GM12878 (cell line): ENCODE data around the gene FKBP4. TPM values are rescaled to one million over a fixed set of nuclear protein-coding genes. Genes with fewer than 3 reads are reported as not detected.

ENCODE experiments used
- ATF7 ChIP-seq: fragments of 450-650 bp; IDR thresholded peaks from 2 replicates; pipeline ENCODE4 v1.6.1; 2016; ENCODE audit warnings: low read depth, mild to moderate bottlenecking
- BACH1 ChIP-seq: fragments of 450-650 bp; IDR thresholded peaks from 2 replicates; pipeline ENCODE4 v1.6.1; 2017; ENCODE audit warnings: mild to moderate bottlenecking, borderline replicate concordance
- BCLAF1 ChIP-seq: fragments of 450-650 bp; IDR thresholded peaks from 2 replicates; pipeline ENCODE4 v1.6.1; 2017; ENCODE audit warnings: antibody characterized with exemption, mild to moderate bottlenecking, moderate library complexity
- BHLHE40 ChIP-seq, 2 experiments: fragments of 450-650 bp in 1 of 2; IDR thresholded peaks; 2 replicates each; pipeline ENCODE4 v1.6.1; 2011 to 2017; ENCODE audit warnings: low read depth in 2 of 2, borderline replicate concordance in 1 of 2, improper control_type of control experiment in 1 of 2, low read length in 1 of 2, mild to moderate bottlenecking in 1 of 2
- CEBPB ChIP-seq, 2 experiments: fragments of 150-350 bp in 1 of 2; IDR thresholded peaks; 2 replicates each; pipeline ENCODE4 v1.6.1; 2012 to 2014; ENCODE audit warnings: low read depth in 2 of 2, low read length in 2 of 2, borderline replicate concordance in 1 of 2, inconsistent platforms in 1 of 2
- CHD4 ChIP-seq: fragments of 200-600 bp; sonication (generic); IDR thresholded peaks from 2 replicates; pipeline ENCODE4 v1.6.1; 2016; ENCODE audit warnings: mild to moderate bottlenecking
- CREM ChIP-seq: IDR thresholded peaks from 2 replicates; pipeline ENCODE4 v1.6.1; 2014; ENCODE audit warnings: antibody characterized with exemption, low read depth
- DPF2 ChIP-seq: fragments of 450-650 bp; IDR thresholded peaks from 2 replicates; pipeline ENCODE4 v1.6.1; 2017; ENCODE audit warnings: mild to moderate bottlenecking
- FOS ChIP-seq: IDR thresholded peaks from 3 replicates; pipeline ENCODE4 v1.6.1; 2011; ENCODE audit warnings: borderline replicate concordance; ENCODE audit not compliant: insufficient read length; ENCODE audit errors: extremely low read depth
- FOXM1 ChIP-seq: IDR thresholded peaks from 2 replicates; pipeline ENCODE4 v1.6.1; 2012; ENCODE audit warnings: low read depth, mild to moderate bottlenecking, inconsistent platforms, low read length, moderate library complexity
- HDAC6 ChIP-seq: fragments of 200-600 bp; sonication (generic); IDR thresholded peaks from one replicate; pipeline ENCODE4 v1.8.0; 2017; ENCODE audit warnings: antibody characterized with exemption; ENCODE audit not compliant: unreplicated experiment
- HDGF ChIP-seq: fragments of 450-650 bp; IDR thresholded peaks from 2 replicates; pipeline ENCODE4 v1.6.1; 2016; ENCODE audit warnings: antibody characterized with exemption
- IRF3 ChIP-seq: fragments of 450-650 bp; IDR thresholded peaks from 2 replicates; pipeline ENCODE4 v1.6.1; 2014; ENCODE audit warnings: mild to moderate bottlenecking
- MYB ChIP-seq: fragments of 150-350 bp; IDR thresholded peaks from 2 replicates; pipeline ENCODE4 v1.6.1; 2014; ENCODE audit warnings: mild to moderate bottlenecking, low read depth, low read length, borderline replicate concordance
- NFIC ChIP-seq: IDR thresholded peaks from 2 replicates; pipeline ENCODE4 v1.6.1; 2012; ENCODE audit warnings: low read depth, mild to moderate bottlenecking, inconsistent platforms, low read length, moderate library complexity
- NFYA ChIP-seq: IDR thresholded peaks from 2 replicates; pipeline ENCODE4 v1.6.1; 2011; ENCODE audit warnings: low read depth, mild to moderate bottlenecking, low read length, improper control_type of control experiment, borderline replicate concordance
- PAX5 ChIP-seq: IDR thresholded peaks from 2 replicates; pipeline ENCODE4 v1.6.1; 2011; ENCODE audit warnings: low read depth, low read length, borderline replicate concordance
- PML ChIP-seq: IDR thresholded peaks from 2 replicates; pipeline ENCODE4 v1.6.1; 2012; ENCODE audit warnings: low read length, inconsistent platforms
- POLR2AphosphoS2 ChIP-seq: IDR thresholded peaks from 2 replicates; pipeline ENCODE4 v1.6.1; 2011; ENCODE audit warnings: low read depth, mild to moderate bottlenecking, low read length, improper control_type of control experiment, moderate library complexity
- RFX5 ChIP-seq: IDR thresholded peaks from 2 replicates; pipeline ENCODE4 v1.6.1; 2011; ENCODE audit warnings: low read depth, low read length, improper control_type of control experiment
- RUNX3 ChIP-seq: IDR thresholded peaks from 2 replicates; pipeline ENCODE4 v1.6.1; 2012; ENCODE audit warnings: low read length, inconsistent platforms
- SP1 ChIP-seq: IDR thresholded peaks from one replicate; pipeline ENCODE4 v1.6.1; 2011; ENCODE audit warnings: low read depth, low read length
- SRF ChIP-seq, 2 experiments: IDR thresholded peaks; 2 replicates each; pipeline ENCODE4 v1.6.1; 2011; ENCODE audit warnings: low read depth in 2 of 2, low read length in 2 of 2, mild to moderate bottlenecking in 1 of 2, moderate library complexity in 1 of 2
- TBL1XR1 ChIP-seq: IDR thresholded peaks from 2 replicates; pipeline ENCODE4 v1.6.1; 2012; ENCODE audit warnings: low read depth, low read length, improper control_type of control experiment
- USF1 ChIP-seq: IDR thresholded peaks from 2 replicates; pipeline ENCODE4 v1.6.1; 2011; ENCODE audit warnings: borderline replicate concordance, low read depth, mild to moderate bottlenecking, moderate library complexity, mixed read lengths, low read length; ENCODE audit not compliant: insufficient read depth; ENCODE audit errors: extremely low read length
- YY1 ChIP-seq: IDR thresholded peaks from 2 replicates; pipeline ENCODE4 v1.6.1; 2011; ENCODE audit warnings: low read depth, mild to moderate bottlenecking, low read length
- polyA plus RNA-seq, 11 experiments: library from polyadenylated mRNA; depleted of rRNA in 4 of 11; unstranded in 6 of 11; stranded (reverse) in 5 of 11; fragments of >200 nt; fragmentation: Nextera tagmentation in 4 of 11; fragmentation: Illumina TruSeq in 1 of 11; extraction: Ambion mirVana in 4 of 11; extraction: Trizol in 1 of 11; gene quantifications; 1 replicate in 1 of 11; 2 replicates in 10 of 11; pipeline versions ENCODE4 v1.2.1 to v1.2.3, GENCODE V29; 2011 to 2016; ENCODE audit warnings: inconsistent platforms in 2 of 11, missing spikeins in 2 of 11, low read depth in 1 of 11
- total RNA-seq, 4 experiments: library from RNA; depleted of rRNA in 3 of 4; stranded (reverse); fragments of >200 nt in 3 of 4; fragmentation: Illumina TruSeq in 1 of 4; extraction: Trizol in 1 of 4; gene quantifications; 2 replicates each; pipeline versions ENCODE4 v1.2.1 to v1.2.3, GENCODE V29; 2013 to 2021

Gene FKBP4
- total and polyA plus RNA-seq, 10 of the 15 experiments (the other 5 are each of a cell fraction or from before 2014, with no cell fraction given): 8.9 to 90.0 (median 45.4) TPM

- TF ChIP-seq NFYA: no peak
- TF ChIP-seq YY1: peak; percentile 74
- no peak for TF ChIP-seq CHD4
- TF ChIP-seq PML: peak; percentile 99
- TF ChIP-seq TBL1XR1: 0 out of 2 replicates have a peak, but pooled peaks have one; percentile 41
- peak; percentile 71; the same call in 1 of the 2 replicates for TF ChIP-seq RFX5
- TF ChIP-seq POLR2AphosphoS2: peak; percentile 97
- TF ChIP-seq BCLAF1: no peak
- TF ChIP-seq PAX5: 0 out of 2 replicates have a peak, but pooled peaks have one; percentile 55
- TF ChIP-seq DPF2: peak; percentile 96
- peak; percentile 96 for TF ChIP-seq RUNX3
- TF ChIP-seq MYB: no peak; the same call in 1 of the 2 replicates
- peak; percentile 20 for TF ChIP-seq FOS
- peak; percentile 98 to 99 for TF ChIP-seq BHLHE40 (IDR thresholded peaks at IDR 0.05; ENCODE audit: borderline replicate concordance in 1 of 2, low read depth in 2 of 2, low read length in 1 of 2)
- TF ChIP-seq SRF (IDR thresholded peaks at IDR 0.05; ENCODE audit: low read depth in 2 of 2, low read length in 2 of 2): peak; percentile 94 to 97
- TF ChIP-seq IRF3: peak; percentile 59
- peak; percentile 94; the same call in 1 of the 2 replicates for TF ChIP-seq HDGF
- no peak for TF ChIP-seq NFIC
- peak; percentile 74; the same call in 1 of the 2 replicates for TF ChIP-seq FOXM1
- TF ChIP-seq CEBPB (IDR thresholded peaks at IDR 0.05; ENCODE audit: borderline replicate concordance in 1 of 2, low read depth in 2 of 2, low read length in 2 of 2): no peak
- peak; percentile 89 for TF ChIP-seq SP1
- TF ChIP-seq BACH1: peak; percentile 93
- peak; percentile 86 for TF ChIP-seq USF1
- peak; percentile 65 for TF ChIP-seq HDAC6
- peak; percentile 68 for TF ChIP-seq CREM
- TF ChIP-seq ATF7: peak; percentile 98
Observed at GRCh38 chr12:2812290-2813213, 17.8 kb downstream of the FKBP4 start, which contains the start of gene ITFG2 (continued).
